Stimulated activated CD4-positive, alpha-beta T cell treated with anti-CD3 and anti-CD28 coated beads, Interleukin-1b, Interleukin-23, amount 100 ng/mL, for 1 hour (primary cell): ENCODE data around the gene PPP6R1.

Experiments used
- DNase-seq, 2 donors: peaks; one replicate each; pipeline ENCODE4 v3.0.0-alpha.2; 2020; ENCODE audit warnings: low read depth in 2 of 2

The PPP6R1 gene

DNA sequence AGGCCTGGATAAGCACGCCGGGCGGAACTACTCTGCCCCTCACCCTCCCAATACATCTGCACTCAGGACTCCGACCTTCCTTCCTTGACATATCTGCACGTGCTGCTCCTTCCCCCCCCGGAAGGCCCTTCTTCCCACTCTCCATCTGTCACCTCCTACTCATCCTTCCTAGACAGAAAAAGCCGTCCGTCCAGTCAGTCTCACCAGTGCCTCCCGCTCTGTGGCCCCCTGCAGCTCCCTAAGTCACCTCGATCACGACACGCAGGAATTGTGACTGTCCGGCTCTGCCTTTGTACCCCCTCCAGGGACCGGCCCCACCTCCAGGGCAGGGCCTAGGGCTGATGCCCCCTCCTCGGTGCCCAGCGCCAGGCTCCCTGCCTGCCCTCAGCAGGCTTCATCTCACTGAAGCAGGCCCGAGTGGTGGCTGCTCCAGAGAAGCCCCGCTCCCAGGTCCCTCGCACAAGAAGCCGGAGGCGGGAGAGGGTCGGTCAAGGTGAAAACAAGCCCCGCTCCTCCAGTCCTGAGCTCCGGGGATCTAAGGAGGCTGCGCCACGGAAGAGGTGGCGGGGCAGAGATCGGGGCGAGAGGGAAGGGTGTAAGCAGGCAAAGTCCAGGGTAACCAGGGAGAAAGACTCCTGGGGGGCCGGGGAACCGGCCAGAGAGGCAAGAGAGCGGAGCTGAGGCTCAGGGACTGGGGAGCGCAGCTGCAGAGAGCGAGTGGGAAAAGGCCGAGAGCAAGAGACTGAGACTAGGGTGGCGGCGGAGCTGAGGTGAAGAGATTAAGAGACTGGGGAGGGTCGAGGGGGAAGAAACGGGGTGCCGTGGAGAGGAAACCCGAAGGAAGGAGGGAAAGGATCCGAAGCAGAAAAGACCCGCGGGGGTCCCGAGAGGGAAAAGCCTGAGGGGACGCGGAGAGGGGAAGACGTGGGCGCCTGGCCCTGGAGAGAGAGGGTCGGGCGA, 1.1 kb downstream of the PPP6R1 start:
- no peak for DNase-seq

DNA sequence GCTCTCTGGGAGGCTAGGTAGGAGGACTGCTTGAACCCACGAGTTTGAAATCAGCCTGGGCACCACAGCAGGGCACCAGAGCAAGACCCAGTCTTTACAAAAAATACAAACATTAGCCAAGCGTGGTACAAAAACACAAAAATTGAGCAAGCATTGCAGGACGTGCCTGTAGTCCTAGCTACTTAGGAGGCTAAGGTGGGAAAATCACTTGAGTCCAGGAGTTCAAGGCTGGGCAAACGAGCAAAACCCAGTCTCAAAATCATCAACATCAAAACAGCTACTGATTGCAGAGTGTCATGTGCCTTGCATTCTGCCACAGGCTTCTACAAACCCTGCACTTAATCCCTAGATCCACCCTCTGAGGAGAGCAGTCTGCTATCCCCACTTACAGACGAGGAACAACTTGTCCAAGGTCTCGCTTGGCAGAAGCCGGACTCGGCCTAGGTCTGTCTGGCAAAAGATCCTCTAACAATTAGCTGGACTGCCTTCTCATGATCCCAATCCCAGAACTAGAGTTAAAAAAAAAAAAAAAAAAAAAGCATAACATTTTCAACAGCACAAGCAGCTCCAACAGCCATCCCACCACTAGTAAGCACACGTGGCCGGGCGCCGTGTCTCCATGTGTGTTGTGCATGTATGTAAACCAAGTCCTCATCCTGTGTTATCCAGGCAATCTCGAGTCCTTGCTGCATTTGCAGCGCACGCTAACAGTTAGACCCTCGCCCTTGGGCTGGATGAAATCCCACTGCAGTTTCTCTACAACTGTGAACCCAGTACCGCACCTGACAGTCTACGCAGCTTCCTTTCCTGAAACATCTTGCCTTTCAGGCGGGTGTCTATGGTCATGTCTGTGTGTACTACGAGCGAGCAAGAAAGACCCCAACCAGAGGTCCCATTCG, 2.0 kb downstream of the PPP6R1 start:
- DNase-seq = no peak

DNA sequence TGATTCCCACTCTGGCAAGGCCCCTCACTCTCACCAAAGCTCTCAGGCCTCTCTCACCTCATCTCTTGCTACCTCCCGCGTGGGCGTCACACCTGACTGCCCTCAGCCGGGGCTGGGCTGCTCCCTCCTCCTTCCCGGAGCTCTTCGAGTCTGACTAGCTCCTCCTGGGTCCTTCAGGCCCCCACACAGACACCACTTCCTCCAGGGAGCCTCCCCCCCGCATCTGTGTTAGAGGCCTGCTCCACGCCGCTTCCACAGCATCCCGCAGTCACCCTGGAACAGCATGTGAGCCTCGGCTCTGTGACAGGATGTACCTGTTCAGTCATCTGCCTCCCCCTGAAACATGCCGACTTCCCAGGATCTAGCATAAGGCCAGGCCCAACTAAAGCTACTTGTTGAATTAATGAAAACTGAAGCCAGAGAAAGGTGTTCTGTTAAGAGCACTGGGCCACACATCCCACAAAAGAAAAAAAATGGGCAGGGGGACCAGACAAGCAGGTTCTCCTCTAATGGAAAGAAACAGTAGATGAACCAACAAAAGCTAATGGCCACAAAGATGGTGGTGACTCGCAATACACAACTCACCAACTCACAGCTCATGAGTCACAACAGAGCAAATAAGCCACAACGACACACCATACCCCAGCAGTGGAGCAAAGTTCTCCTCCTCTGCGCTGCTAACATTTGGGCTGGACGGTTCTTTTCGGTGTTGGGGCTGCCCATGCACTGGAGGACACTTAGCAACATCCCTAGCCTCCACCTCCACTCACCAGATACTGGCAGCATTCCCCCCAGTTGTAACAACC, 3.0 kb downstream of the PPP6R1 start:
- DNase-seq = no peak

DNA sequence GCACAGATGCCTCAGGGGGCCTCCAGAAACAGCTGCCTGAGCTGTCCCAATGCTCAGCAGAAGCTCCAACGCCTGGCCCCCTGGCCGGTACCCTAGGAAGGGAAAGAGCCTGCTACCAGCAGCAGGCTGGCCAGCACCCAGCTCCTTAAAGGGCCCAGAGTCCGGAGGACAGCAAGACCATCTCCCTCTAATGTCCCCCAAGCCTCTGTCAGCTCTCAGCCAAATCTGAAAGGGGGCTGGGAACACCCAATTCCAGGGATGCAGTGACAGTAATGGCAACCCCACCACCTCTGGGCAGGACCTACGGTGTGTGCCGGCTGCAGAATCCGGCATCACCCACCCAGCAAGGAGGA, 4.2 kb downstream of the PPP6R1 start:
- DNase-seq = no peak

DNA sequence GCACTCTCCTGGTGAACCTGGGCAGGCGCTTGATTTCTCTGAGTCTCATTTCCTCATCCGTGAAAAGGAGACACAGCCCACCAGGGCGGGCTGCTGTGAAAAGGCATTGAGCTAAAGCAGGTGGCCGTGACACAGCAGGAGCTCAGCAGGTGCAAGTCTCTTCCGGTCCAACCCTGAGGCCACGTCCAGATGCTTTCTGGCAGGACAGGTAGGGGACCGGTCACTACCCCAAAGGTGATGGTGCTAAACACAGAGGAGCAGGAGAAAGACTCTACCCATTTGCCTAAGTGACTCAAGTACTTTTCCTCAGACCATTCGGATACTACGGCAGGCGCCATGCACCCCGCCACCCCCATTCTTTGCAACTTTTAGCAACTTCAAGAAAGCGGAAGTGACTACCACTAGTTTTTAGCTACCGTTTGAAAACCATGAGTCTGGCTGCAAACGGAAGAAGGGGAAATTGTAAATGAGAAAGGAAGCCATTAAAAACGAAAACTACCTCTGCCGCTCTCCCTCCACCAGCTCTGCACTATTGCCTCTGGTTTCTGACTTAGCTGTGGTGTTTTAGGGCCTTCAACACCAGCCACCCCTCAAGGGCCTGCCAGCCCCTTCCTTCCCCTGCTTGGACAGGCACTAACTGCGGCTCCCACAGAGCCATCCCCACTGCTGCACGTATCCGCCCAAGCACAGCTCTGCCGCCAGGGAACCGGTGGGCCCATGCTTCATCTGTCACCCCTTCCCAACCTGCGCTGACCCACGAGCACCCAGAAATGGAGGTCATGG, 4.8 kb downstream of the PPP6R1 start:
- no peak for DNase-seq

DNA sequence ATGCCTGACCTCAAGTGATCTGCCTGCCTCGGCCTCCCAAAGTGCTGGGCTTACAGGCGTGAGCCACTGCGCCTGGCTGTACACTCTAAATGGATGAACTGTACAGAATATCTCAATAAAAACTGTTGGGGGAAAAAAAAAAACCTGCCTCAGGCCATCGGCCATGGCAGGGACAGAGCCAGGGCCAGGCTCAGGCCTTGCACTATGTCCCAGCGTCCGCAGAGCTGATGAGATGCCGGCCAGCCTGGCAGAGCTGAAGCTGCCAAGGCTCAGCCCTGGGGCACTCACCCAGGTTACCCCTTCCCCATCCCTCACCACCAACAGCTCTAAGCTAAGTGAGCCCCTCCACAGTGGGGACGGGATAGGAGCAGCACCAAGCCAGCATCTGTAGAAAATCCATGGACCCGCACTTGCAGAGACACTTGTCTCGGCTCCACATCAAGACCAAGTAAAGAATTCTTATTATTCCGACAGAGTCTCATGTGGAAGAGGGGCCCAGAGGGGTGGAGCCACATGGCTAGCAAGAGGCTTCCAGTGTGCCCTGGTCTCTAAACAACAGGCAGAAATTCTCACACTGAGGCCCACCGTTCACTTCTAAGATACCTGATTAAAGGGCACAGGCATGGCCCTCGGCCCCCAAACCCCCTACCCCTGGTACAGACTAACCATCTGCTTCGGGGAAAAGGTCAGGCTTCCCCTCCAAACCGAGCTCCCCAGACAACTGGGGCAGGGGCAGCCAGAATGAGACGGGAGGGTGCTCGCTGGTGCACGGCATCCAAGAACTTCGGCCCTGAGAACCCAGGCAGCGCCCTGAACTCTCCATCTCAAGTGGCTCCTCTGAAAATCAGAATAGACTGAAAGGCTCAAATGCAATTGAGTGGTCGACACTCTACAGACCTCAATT, 5.8 kb downstream of the PPP6R1 start:
- DNase-seq = no peak

DNA sequence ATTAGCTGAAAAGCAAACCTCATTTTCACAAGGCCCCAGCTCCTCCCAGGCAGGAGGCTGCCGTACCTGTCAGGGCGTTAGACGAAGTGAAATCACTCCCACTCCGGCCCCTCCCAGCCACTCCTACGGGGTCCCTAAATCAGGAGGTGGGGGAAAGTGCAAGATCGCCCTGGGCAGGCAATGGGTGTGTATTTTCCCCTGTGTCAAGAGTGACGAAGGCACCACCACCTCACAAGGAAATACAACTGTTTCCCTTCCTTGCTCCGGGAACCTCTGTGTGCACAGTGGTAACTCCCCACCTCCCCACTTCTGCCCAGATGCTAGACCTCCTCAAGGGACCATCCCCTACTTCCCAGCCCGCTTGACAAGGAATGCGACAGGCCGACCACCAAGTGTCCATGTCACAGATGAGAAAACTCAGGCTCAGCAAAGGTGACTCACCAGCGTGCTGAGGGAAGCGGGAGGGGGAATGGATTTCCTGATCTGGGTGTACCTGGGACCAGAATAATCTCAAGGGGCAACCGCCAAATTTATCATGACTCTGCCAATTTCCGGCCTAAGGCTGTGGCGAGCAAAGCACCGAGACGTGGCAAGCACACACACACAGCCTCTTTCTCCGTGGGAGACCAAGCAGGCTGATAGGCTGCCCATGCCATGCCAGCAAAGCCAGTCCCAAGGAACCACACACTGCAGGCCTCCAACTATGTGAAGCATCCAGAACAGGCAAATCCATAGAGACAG, 7.3 kb downstream of the PPP6R1 start:
- no peak for DNase-seq

DNA sequence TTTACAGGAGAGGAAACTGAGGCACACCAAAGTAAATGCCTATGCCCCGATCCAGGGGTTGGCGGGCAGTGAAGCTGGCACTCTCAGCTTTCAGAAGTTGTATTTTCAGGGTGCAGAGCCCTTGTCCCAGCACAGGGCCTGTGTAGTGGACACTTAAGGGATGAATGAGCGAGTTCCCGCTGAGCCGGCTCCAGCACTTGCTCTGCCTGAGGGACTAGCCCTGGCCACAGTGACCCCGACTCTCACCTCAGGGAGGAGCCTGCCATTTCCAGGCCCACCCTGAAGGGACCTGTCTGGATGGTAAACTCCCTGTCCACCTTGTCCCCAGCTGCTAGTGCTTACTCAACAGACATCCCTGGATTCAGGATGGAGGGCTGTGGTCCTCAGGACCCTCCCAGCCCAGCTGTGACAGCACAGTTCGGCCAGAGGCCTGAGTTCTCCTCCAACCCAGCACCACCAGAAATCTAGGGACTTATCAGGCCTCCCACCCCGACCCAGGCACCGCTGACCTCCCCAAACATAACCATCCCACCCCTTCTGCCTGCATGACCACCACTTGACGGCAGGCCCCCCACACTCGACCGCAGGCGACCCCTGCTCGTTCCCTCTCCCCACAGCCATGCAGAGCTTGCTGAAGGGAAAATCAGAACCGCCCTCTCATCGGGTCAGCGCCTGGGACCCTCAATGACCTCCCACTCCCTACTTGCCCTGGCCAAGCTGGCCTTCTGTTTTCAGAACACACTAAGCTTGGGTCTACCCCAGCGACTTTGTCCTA, 8.4 kb downstream of the PPP6R1 start:
- no peak for DNase-seq

DNA sequence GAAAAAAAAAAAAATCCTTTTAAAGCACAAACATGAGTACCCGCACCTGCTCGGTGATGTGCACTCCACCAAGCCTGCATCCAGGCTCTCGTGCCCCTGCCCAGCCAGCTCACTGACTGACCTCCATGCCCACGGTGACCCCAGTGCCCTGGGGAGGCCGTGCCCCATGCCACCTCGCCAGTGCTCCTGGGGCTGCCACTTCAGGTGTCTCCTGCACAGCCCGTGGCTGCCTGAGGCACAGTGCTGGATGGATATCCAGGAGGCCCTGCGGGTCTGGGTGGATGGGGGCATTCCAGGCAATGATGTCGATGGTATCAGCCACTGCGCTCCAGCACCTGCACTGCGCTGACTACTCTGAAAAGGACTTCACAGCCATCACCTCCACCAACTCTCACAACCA, 9.0 kb downstream of the PPP6R1 start:
- DNase-seq = no peak

DNA sequence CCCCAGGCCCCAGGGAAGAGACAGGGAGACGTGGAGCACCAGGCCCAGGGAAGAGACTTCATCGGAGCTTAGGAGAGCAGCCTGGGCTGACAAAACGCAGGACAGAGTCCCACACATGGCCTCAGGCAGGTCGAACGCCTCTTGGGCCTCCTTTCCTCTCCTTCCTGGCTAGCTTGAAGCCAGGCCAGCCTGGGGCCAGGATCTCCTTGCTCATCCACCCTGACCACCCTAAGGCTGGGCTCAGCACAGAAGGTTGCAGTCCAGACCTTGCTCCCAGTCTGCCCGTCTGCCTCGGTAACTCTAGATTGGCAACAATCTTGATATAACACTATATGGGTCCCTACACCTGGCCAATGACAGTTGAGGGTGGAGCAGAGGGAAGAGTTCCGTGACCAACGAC, 10.1 kb downstream of the PPP6R1 start:
- DNase-seq = no peak

DNA sequence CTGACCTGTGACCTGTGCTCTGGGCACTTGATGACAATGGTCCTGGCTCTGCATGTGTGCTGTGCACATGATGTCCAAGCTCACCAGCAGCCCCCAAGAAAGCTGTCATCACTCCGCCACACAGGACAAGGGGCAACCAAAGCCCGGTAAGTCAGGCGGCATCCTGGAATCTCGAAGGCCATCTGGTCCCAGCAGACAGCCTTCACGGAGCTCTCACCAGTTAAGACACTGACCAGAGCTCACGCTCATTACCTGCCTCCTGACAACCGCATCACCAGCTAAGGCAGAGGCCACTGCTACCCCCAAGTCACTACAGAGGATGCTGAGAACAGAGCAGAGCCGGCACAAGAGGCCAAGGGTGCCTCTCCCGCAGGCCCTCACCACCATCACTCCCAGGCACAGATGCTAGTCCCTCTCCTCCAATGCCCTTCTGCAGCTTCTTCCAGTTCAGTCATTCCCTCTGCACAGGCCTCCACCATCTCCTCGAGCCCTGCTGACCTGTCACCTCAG, 10.6 kb downstream of the PPP6R1 start:
- DNase-seq = no peak

DNA sequence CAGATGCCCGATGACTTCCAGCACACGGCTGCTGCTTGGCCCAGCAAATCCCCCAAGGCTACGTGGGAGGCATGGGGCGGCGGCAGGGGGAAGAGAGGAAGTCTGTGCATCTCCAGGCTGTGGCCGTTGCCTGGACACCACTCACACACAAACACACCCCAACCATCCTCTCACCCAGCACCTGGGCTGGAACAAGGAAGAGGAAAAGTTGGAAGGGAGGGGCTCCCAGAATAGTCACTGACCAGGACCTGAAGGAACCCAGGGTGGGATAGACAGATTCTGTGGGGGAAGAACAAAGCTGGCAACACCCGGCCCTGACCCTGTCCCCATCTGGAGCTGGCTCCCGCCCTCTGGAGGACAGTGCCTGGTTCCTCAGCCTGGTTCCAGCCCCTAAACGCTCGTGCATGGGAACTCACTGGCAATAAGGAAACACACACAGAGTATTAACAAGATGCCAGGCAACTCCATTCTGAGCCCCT, 11.2 kb downstream of the PPP6R1 start:
- DNase-seq = no peak

DNA sequence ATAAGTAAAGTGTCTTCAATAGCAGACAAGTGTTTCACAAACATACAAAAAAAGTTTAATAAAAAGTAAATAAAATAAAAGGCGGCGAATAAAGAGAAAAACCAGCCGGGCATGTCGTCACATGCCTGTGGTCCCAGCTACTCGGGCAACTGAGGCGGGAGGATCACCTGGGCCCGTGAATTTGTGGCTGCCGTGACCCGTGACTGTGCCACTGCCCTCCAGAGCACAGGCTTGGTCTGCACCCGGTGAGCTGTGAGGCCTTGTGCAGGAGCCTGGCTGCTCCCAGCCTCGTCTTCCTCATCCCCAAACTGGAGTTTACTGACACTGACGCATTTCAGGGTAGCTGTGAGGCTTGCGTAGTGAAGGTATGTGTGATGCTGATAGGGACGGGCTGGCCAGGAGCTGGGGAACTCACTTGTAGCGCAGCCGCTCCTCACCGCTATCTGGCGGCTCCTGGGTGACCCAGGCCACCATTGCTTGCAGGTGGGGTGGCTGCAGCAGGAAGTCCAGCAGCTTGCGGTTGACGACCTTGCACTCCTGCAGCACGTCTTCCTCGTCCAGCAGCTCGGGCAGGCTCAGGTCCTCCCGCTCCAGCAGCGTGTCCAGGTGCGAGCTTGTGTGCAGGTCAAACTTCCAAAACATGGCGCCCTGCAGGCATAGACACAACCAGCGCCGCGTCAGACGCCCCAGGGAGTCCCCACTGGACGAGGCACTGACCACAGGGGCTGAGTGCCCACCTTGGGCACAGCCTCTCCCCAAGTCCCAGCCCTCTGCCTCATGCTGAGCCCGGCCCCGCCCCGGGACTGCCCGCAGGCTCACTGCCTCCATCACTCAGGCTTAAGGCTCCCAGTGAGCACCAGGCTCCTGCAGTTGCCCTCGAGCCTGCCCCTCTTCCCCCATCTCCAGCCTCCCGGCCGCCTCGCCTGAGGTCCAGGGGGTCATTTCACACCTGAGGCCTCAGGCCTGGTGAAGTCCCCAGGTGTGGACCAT, 12.1 kb downstream of the PPP6R1 start:
- DNase-seq = no peak

DNA sequence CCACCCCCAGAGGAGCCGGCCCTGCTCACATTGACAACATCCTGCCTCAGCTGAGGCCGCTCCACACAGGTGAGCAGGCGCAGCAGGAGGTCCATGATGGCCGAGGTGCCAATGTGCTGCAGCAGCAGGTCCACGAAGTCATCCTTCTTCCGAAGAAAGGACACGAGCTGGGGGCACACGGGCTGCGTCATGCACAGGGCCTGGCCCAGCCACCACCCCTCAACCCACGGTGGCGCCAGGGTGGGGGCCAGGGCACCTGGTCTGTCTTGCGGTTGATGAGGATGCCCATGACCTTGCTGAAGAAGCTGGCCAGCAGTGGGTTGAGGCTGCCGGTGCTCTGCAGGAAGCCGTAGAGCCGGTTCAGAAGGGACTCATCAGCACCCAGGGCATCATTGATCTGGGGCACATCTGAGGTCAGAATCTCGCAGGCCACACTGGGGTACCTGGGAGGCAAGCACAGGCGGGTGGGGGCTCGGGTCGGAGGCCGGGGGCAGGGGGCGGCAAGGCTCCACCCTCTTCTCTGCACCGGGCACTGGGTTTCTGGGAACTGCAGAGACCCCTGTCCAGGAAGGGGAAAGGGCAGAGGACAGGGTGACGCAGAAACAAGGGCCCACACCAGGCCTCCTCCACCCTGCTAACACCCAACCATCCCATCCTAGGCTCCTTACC, 13.4 kb downstream of the PPP6R1 start:
- no peak for DNase-seq

DNA sequence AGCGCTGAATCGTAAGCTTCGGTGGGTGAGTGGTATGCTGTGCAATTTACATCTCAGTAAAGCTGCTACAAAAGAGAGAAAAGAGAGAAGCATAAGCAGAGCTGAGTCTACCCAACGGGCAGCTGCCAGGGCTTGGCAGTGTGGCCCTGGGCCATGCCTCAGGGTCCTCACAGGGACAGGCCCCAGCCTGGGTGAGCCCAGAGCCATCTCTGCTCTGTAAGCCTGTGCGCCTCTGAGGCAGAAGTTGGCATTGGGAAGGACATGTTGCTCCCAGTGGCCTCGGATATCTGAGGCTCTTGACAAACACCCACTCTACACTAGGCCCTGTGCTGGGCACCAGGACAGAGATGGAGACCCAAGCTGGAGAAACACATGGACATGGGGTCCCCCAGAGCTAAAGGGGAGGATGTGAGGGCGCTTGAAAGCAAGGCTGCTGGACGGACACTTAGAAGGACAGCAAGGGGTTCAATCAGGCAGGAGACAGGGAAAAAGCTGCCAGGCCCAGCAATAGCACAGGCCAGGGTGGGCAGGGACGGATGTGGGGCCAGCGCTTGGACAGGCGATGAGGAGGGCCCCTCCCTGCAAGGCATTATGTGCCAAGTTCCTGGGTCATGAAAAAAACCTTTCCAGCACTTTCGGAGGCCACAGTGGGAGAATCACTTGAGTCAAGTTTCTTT, 14.7 kb downstream of the PPP6R1 start:
- no peak for DNase-seq

DNA sequence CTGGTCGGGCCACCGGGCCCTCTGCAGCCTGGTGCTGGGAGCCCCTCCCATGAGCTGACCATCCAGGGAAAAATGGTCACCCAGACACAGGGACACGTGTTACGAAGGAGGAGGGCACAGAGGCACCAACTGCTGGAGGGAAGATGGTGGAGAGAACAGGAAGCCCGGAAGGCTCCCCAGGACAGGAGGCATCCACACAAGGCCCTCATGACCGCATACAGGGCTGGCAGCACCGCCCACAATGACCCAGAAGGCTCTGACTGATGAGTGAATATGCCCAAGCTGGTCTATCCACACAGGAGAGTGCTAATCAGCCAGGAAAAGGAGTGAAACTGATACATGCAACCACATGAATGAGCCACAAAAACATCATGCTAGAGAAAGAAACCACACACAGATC, 16.3 kb downstream of the PPP6R1 start:
- DNase-seq = no peak
